ENCODE data around the gene ANOS1.
"Not testable (repeated sequence)": the region's sequence is repeated elsewhere in the genome, so short reads cannot be mapped to it uniquely, and the experiment has no call there.

The ANOS1 gene

DNA sequence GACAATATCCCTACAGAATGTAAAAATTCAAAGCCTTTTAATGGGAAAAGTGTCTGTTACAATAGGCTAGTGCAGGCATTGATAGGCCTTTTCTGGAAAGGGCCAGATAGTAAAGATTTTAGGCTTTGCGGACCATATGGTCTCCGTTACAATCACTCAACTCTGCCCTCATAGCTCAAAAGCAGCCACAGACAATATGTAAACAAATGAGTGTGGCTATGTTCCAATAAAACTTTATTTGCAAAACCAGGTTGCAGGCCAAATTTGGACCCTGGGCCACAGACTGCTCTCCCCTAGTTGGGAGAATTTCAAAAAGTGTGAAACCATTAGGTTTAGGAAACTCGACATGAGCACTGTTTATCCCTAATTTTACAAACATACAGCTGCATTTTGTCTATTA is 155.1 kb downstream of the ANOS1 start:
- Histone ChIP-seq H3K36me3 (ENCODE audit: control insufficient read depth, insufficient read depth, low read length) (no peaks in the 10 kb centered on the region), H3K27ac (ENCODE audit: insufficient read depth, low read length, poor library complexity, severe bottlenecking) (no peak overlapping the region), H3K27me3 (replicated peaks; ENCODE audit: control insufficient read depth, insufficient read depth, low read length, poor library complexity, severe bottlenecking) (no peaks in the 10 kb centered on the region), H3K9me3 (ENCODE audit: control insufficient read depth, low read length) (no peaks in the 10 kb centered on the region), H3K4me1 (ENCODE audit: control insufficient read depth, insufficient read depth, low read length, poor library complexity, severe bottlenecking) (no peaks in the 10 kb centered on the region), H3K4me3 (ENCODE audit: insufficient read depth, low read depth, low read length, poor library complexity, severe bottlenecking) (no peak overlapping the region)
- no peak for DNase-seq

DNA sequence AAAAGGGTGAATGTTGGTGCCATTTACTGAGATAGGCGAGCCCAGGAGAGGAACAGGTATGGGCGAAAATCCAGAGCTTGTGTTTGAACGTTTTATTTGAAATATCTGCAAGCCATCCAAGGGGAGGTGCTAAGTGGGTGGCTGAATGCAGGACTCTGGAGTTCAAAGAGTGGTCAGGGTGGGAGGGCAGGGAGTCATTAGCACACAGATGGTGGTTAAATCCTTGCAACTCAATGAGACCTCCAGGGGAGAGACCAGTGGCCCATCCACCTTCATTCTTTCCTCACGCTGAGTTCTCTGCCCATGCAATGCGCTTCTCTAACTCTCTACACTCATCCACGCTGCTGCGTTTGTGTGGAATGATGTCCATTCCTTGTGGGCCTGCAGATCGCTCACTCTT is 166.2 kb downstream of the ANOS1 start:
- no peaks in the 10 kb centered on the region for H3K4me1 ChIP-seq (ENCODE audit: control insufficient read depth, insufficient read depth, low read length, poor library complexity, severe bottlenecking)
- H3K27me3 ChIP-seq (replicated peaks; ENCODE audit: control insufficient read depth, insufficient read depth, low read length, poor library complexity, severe bottlenecking) = no peaks in the 10 kb centered on the region
- no peak overlapping the region for H3K27ac ChIP-seq (ENCODE audit: insufficient read depth, low read length, poor library complexity, severe bottlenecking)
- H3K36me3 ChIP-seq (ENCODE audit: control insufficient read depth, insufficient read depth, low read length) = no peaks in the 10 kb centered on the region
- H3K9me3 ChIP-seq (ENCODE audit: control insufficient read depth, low read length) = no peaks in the 10 kb centered on the region
- no peak for DNase-seq
- no peak overlapping the region for H3K4me3 ChIP-seq (ENCODE audit: insufficient read depth, low read depth, low read length, poor library complexity, severe bottlenecking)

DNA sequence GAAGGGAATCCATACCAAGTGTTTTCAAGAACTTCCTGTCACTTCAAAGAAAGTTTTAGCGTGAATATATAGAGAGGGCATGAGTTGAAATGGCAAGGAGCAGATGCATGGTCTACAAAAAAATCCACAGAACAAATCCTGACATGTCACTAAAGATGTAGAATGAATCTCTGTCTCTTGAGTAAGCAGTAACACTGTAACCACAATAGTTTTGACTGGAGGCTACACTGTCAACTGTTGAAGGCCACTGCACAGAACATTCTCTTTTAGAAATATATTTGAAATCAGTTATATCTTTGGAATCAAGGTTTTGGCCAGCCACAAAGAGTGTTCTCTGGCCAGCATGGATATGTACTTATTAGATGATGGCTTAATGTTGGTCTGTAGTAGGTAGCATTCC is 183.5 kb downstream of the ANOS1 start:
- Histone ChIP-seq H3K27me3 (replicated peaks; ENCODE audit: control insufficient read depth, insufficient read depth, low read length, poor library complexity, severe bottlenecking) (no peaks in the 10 kb centered on the region), H3K27ac (ENCODE audit: insufficient read depth, low read length, poor library complexity, severe bottlenecking) (no peak overlapping the region), H3K4me3 (ENCODE audit: insufficient read depth, low read depth, low read length, poor library complexity, severe bottlenecking) (no peak overlapping the region), H3K36me3 (ENCODE audit: control insufficient read depth, insufficient read depth, low read length) (no peaks in the 10 kb centered on the region), H3K9me3 (ENCODE audit: control insufficient read depth, low read length) (no peaks in the 10 kb centered on the region), H3K4me1 (ENCODE audit: control insufficient read depth, insufficient read depth, low read length, poor library complexity, severe bottlenecking) (no peaks in the 10 kb centered on the region)
- no peak for DNase-seq

DNA sequence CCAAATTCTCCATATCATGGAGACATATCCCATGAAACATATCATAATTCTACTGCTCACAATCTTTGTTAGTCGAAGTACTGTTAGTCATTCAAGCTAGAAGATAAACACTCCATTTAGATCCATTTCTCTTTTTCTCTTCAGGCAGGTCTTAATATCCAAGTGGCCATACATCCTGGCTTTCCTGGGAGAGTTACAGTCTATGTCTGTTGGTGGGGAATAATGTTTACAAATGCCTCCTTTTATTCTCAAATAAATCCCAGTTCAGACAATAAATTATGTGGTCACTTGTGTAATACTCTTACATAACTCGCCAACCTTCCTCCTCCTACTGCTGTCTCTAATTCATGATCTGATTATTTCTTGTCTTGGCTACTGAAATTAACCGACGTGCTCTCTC is 185.2 kb downstream of the ANOS1 start:
- no peaks in the 10 kb centered on the region for H3K4me1 ChIP-seq (ENCODE audit: control insufficient read depth, insufficient read depth, low read length, poor library complexity, severe bottlenecking)
- H3K27ac ChIP-seq (ENCODE audit: insufficient read depth, low read length, poor library complexity, severe bottlenecking) = no peak overlapping the region
- DNase-seq = no peak
- H3K27me3 ChIP-seq (replicated peaks; ENCODE audit: control insufficient read depth, insufficient read depth, low read length, poor library complexity, severe bottlenecking) = no peaks in the 10 kb centered on the region
- H3K9me3 ChIP-seq (ENCODE audit: control insufficient read depth, low read length) = no peaks in the 10 kb centered on the region
- no peak overlapping the region for H3K4me3 ChIP-seq (ENCODE audit: insufficient read depth, low read depth, low read length, poor library complexity, severe bottlenecking)
- no peaks in the 10 kb centered on the region for H3K36me3 ChIP-seq (ENCODE audit: control insufficient read depth, insufficient read depth, low read length)

DNA sequence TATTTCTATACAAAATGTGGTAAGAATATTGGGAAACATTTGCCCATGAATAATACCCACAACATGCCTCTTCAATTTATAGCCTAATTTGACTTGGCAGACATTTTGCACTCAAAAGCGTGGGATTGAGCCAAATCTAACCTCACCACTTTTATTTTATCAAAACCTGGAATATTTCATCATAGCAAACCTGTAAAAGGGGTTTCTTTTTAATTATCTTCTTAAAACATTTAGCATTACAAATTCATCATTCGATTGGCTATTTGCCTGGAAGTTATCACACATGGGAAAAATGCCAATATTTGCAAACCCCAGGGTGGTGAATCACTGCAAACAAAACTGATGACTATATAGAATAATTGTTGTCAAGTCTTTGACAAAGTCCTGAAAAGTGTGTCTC is 211.1 kb downstream of the ANOS1 start:
- Histone ChIP-seq H3K36me3 (ENCODE audit: control insufficient read depth, insufficient read depth, low read length) (no peaks in the 10 kb centered on the region), H3K9me3 (ENCODE audit: control insufficient read depth, low read length) (no peaks in the 10 kb centered on the region), H3K27me3 (replicated peaks; ENCODE audit: control insufficient read depth, insufficient read depth, low read length, poor library complexity, severe bottlenecking) (no peaks in the 10 kb centered on the region), H3K27ac (ENCODE audit: insufficient read depth, low read length, poor library complexity, severe bottlenecking) (no peak overlapping the region), H3K4me1 (ENCODE audit: control insufficient read depth, insufficient read depth, low read length, poor library complexity, severe bottlenecking) (no peaks in the 10 kb centered on the region), H3K4me3 (ENCODE audit: insufficient read depth, low read depth, low read length, poor library complexity, severe bottlenecking) (no peak overlapping the region)
- DNase-seq = no peak

DNA sequence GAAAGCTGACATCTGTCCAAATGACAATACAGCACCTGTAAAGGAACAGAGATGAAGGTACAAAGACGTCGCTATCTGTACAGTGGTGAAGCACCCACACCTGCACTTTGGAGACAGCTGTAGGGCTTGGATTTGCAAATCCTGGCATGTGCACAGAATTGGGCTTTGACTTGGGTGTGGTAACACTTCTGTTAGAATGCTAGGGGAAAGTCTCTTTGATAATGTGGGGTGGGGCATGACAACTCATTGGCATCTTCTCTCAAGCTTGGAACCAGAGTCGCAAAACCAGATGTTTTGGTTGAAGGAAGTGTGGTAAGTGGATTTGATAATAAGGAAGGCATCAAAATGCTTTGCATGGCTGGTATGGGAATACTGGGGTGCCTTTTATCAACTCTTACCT is 211.8 kb downstream of the ANOS1 start:
- H3K9me3 ChIP-seq (ENCODE audit: control insufficient read depth, low read length) = no peaks in the 10 kb centered on the region
- H3K4me1 ChIP-seq (ENCODE audit: control insufficient read depth, insufficient read depth, low read length, poor library complexity, severe bottlenecking) = no peaks in the 10 kb centered on the region
- H3K27ac ChIP-seq (ENCODE audit: insufficient read depth, low read length, poor library complexity, severe bottlenecking) = no peak overlapping the region
- H3K27me3 ChIP-seq (replicated peaks; ENCODE audit: control insufficient read depth, insufficient read depth, low read length, poor library complexity, severe bottlenecking) = no peaks in the 10 kb centered on the region
- no peaks in the 10 kb centered on the region for H3K36me3 ChIP-seq (ENCODE audit: control insufficient read depth, insufficient read depth, low read length)
- H3K4me3 ChIP-seq (ENCODE audit: insufficient read depth, low read depth, low read length, poor library complexity, severe bottlenecking) = no peak overlapping the region
- DNase-seq = no peak

DNA sequence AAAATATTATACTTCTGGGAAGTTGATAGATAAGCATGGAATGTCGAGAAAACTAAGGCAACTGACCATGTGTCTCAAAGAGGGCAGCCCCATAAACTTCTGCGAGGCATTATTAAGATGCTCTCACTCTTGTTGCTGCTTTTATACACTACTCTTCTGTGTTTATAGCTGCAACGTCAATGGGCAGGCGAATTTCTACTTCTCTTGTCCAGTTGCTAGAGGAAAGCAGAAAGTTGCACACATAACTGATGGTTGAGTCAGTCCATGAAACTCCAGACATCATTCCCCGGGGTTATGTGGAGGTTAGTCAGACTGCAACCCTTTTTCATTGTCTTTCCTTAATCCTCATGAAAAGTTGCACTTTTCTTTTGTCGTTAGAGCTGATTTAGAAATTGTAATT is 227.5 kb downstream of the ANOS1 start:
- Histone ChIP-seq H3K27ac (ENCODE audit: insufficient read depth, low read length, poor library complexity, severe bottlenecking) (no peak overlapping the region), H3K4me1 (ENCODE audit: control insufficient read depth, insufficient read depth, low read length, poor library complexity, severe bottlenecking) (no peaks in the 10 kb centered on the region), H3K9me3 (ENCODE audit: control insufficient read depth, low read length) (no peaks in the 10 kb centered on the region), H3K4me3 (ENCODE audit: insufficient read depth, low read depth, low read length, poor library complexity, severe bottlenecking) (no peak overlapping the region), H3K36me3 (ENCODE audit: control insufficient read depth, insufficient read depth, low read length) (no peaks in the 10 kb centered on the region), H3K27me3 (replicated peaks; ENCODE audit: control insufficient read depth, insufficient read depth, low read length, poor library complexity, severe bottlenecking) (no peaks in the 10 kb centered on the region)
- no peak for DNase-seq

DNA sequence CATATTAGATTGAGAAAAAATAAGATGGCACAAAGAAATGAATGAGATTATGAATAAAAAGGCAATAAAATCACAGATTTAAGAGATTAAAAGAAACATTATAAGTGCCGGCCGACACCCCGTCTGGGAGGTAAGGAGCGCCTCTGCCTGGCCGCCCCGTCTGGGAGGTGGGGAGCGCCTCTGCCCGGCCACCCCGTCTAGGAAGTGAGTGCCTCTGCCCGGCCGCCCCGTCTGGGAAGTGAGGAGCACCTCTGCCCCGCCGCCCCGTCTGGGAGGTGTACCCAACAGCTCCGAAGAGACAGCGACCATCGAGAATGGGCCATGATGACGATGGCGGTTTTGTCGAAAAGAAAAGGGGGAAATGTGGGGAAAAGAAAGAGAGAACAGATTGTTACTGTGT is 229.8 kb downstream of the ANOS1 start:
- H3K9me3 ChIP-seq (ENCODE audit: control insufficient read depth, low read length); H3K4me3 ChIP-seq (ENCODE audit: insufficient read depth, low read depth, low read length, poor library complexity, severe bottlenecking); DNase-seq; H3K36me3 ChIP-seq (ENCODE audit: control insufficient read depth, insufficient read depth, low read length); H3K27me3 ChIP-seq (replicated peaks; ENCODE audit: control insufficient read depth, insufficient read depth, low read length, poor library complexity, severe bottlenecking); H3K27ac ChIP-seq (ENCODE audit: insufficient read depth, low read length, poor library complexity, severe bottlenecking); H3K4me1 ChIP-seq (ENCODE audit: control insufficient read depth, insufficient read depth, low read length, poor library complexity, severe bottlenecking): not testable (repeated sequence)

DNA sequence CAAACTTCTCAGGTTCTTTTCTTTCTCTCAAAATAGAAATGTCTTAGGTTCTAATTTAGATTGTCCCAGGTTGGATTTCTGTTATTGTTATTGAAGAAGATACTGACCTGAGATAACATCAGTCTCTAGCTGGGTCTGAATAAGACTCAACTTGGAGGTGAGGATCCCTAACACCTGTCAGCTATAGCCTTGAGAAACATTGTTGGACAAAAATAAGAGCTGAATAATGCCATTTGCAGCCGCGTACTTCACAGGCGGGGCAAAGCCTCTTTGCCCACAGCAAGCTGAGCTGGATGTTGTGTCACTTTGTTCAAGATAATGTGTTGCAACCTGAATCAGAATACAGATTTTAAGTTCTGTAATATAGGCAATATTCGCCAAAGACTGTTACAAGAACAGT is 231.7 kb downstream of the ANOS1 start:
- no peak overlapping the region for H3K27ac ChIP-seq (ENCODE audit: insufficient read depth, low read length, poor library complexity, severe bottlenecking)
- no peak for DNase-seq
- H3K9me3 ChIP-seq (ENCODE audit: control insufficient read depth, low read length) = no peaks in the 10 kb centered on the region
- no peaks in the 10 kb centered on the region for H3K4me1 ChIP-seq (ENCODE audit: control insufficient read depth, insufficient read depth, low read length, poor library complexity, severe bottlenecking)
- no peak overlapping the region for H3K4me3 ChIP-seq (ENCODE audit: insufficient read depth, low read depth, low read length, poor library complexity, severe bottlenecking)
- no peaks in the 10 kb centered on the region for H3K27me3 ChIP-seq (replicated peaks; ENCODE audit: control insufficient read depth, insufficient read depth, low read length, poor library complexity, severe bottlenecking)
- H3K36me3 ChIP-seq (ENCODE audit: control insufficient read depth, insufficient read depth, low read length) = no peaks in the 10 kb centered on the region

DNA sequence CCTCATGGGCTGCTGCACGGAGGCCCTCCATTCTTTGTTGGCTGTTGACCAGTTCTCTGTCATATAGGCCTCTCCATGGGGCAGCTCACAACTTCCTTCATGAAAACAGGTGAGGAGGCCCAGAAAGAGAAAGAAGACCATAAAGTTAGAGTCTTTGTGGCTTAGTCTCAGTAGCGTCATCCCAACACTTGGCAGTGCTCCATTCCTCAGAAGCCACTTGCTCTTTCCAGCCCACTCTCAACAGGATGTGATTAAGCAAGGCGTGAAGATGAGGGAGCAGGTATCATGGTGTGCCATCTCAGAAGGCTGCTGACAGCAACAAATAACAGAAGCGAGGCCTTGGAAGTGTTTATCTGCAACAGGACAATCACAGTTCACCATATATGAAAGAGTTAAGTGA is 236.9 kb downstream of the ANOS1 start:
- DNase-seq; H3K27ac ChIP-seq (ENCODE audit: insufficient read depth, low read length, poor library complexity, severe bottlenecking): not testable (repeated sequence)

DNA sequence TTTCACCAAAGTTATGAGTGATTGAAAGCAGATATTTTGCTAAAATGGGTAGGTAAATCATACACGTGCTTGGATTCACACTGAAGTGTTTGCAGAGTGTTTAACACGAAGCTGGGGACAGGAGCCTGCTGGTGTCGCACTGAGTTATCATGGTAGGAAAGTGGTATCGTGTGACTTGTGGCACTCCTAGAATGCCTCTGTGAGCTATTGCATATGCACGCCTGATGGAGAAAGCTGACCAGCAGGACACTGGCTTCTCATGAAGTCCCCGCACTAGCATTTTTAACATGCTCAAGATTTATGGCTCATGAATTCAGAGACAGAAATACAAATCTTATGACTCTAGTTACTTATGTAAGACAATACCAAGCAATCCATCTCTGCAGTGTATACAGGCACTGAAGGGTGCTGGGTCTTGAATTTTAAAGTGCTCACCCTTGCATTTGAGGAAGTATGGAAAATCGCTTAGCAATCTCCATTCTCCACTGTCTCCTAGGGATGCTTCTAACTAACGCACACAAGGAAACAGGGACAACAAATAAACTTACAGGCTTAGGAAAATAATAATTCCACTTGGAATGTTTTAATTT is 247.5 kb downstream of the ANOS1 start:
- Histone ChIP-seq H3K36me3 (ENCODE audit: control insufficient read depth, insufficient read depth, low read length) (no peaks in the 10 kb centered on the region), H3K4me3 (ENCODE audit: insufficient read depth, low read depth, low read length, poor library complexity, severe bottlenecking) (no peak overlapping the region), H3K27me3 (replicated peaks; ENCODE audit: control insufficient read depth, insufficient read depth, low read length, poor library complexity, severe bottlenecking) (no peaks in the 10 kb centered on the region), H3K27ac (ENCODE audit: insufficient read depth, low read length, poor library complexity, severe bottlenecking) (no peak overlapping the region), H3K9me3 (ENCODE audit: control insufficient read depth, low read length) (no peaks in the 10 kb centered on the region), H3K4me1 (ENCODE audit: control insufficient read depth, insufficient read depth, low read length, poor library complexity, severe bottlenecking) (no peaks in the 10 kb centered on the region)
- DNase-seq = no peak

More for the DNA sequence above, 236.9 kb downstream of the ANOS1 start:
- not testable (repeated sequence) for H3K4me1 ChIP-seq (ENCODE audit: control insufficient read depth, insufficient read depth, low read length, poor library complexity, severe bottlenecking); H3K27me3 ChIP-seq (replicated peaks; ENCODE audit: control insufficient read depth, insufficient read depth, low read length, poor library complexity, severe bottlenecking); H3K9me3 ChIP-seq (ENCODE audit: control insufficient read depth, low read length); H3K36me3 ChIP-seq (ENCODE audit: control insufficient read depth, insufficient read depth, low read length); H3K4me3 ChIP-seq (ENCODE audit: insufficient read depth, low read depth, low read length, poor library complexity, severe bottlenecking)

Measured in effector memory CD4-positive, alpha-beta T cell (primary cell).